Cardiac fibroblast (primary cell): ENCODE measurements around the gene TMEM178B.

Experiments used
- DNase-seq, 2 donors: peaks; one replicate each; pipeline versions ENCODE4 v3.0.0 to v3.0.0-alpha.2; 2010; ENCODE audit warnings: low read depth in 2 of 2
- H3K4me3 ChIP-seq, 2 donors: replicated peaks in 1 of 2; 1 replicate in 1 of 2; 2 replicates in 1 of 2; pipeline ENCODE4 v1.5.1; 2011; ENCODE audit warnings: low read depth in 2 of 2, low read length in 2 of 2, mild to moderate bottlenecking in 2 of 2, moderate library complexity in 1 of 2
- TF ChIP-seq, protein P1 (sequence below): IDR thresholded peaks from one replicate; pipeline ENCODE4 v1.5.1; 2011; ENCODE audit warnings: low read depth, mild to moderate bottlenecking, low read length, inconsistent platforms

The TMEM178B gene

DNA sequence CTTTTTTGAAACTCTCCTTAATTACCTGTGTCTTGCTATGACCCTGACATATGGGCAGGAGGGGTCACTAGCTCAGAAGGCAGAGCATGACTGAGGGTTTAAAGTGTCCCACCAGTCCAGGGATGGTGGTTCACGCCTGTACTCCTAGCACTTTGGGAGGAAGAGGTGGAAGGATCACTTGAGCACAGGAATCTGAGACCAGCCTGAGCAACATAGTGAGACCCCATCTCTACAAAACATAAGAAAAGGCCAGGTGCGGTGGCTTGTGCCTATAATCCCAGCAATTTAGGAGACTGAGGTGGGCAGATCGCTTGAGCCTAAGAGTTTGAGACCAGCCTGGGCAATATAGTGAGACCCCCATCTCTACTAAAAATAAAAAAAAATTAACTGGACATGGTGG, 133.8 kb downstream of the TMEM178B start:
- DNase-seq, result no peak
- TF ChIP-seq, protein P1, sequence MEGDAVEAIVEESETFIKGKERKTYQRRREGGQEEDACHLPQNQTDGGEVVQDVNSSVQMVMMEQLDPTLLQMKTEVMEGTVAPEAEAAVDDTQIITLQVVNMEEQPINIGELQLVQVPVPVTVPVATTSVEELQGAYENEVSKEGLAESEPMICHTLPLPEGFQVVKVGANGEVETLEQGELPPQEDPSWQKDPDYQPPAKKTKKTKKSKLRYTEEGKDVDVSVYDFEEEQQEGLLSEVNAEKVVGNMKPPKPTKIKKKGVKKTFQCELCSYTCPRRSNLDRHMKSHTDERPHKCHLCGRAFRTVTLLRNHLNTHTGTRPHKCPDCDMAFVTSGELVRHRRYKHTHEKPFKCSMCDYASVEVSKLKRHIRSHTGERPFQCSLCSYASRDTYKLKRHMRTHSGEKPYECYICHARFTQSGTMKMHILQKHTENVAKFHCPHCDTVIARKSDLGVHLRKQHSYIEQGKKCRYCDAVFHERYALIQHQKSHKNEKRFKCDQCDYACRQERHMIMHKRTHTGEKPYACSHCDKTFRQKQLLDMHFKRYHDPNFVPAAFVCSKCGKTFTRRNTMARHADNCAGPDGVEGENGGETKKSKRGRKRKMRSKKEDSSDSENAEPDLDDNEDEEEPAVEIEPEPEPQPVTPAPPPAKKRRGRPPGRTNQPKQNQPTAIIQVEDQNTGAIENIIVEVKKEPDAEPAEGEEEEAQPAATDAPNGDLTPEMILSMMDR, result no peak
- no peak overlapping the region for H3K4me3 ChIP-seq

DNA sequence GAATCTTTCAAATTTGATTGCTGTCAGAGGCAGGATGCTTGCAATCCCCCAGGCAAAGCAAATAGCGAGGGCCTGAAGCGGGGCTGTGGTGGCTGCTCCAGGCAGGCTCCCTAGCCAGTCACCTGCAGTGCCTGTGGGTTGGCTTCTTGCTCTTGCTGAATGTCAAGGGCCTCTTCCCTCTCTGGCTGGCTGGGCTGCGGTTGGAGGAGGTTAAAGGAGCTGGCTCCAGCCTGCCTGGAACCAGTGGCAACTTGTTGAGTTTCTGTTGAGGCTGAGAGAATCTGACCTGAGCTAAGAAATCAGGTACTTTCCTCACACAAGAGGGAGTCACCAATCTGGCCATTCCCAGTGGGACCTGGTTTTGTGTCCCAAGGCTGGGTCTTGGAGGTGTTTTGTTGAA, 134.7 kb downstream of the TMEM178B start:
- no peak overlapping the region for H3K4me3 ChIP-seq
- DNase-seq, result no peak
- TF ChIP-seq, protein P1, result no peak

DNA sequence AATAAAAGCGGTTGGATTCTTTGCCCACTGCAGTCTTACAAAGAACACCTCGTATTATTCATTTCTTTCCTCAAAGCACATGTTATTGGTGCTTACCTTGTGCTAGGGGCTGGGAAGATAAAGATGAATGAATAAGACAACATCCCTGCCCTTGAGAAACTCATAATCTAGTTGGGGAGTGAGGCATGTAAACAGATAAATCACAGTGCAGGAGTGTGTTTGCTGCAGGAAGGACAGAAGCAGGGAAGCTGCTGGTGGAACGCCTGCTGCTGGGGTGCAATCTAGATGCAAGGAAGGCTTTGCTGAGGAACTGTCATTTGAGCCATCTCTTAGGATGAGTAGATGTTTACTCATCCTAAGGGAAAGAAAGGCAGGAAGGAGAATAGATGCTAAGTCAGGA, 135.6 kb downstream of the TMEM178B start:
- TF ChIP-seq, protein P1, result no peak
- H3K4me3 ChIP-seq, result no peak overlapping the region
- DNase-seq, result no peak

DNA sequence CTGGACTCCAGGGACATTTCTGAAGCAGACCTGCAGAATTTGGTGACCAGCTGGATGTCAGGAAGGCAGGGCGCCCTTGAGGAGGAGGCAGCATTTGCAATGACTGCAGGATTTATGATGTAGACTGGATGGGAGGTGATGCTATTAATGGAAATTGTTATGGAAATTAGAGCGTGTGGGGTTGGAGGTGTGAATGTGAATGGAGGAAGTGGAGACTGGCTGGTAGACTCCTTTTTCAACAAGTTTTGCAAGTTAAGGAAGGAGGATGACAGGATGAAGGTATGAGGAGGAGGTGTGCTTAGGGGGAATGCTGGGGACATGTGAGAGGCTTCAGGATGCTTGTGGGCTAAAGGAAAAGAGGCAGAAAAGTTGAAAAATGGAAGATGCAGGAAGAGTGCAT, 137.0 kb downstream of the TMEM178B start:
- no peak for DNase-seq
- TF ChIP-seq, protein P1, result no peak
- H3K4me3 ChIP-seq, result no peak overlapping the region

DNA sequence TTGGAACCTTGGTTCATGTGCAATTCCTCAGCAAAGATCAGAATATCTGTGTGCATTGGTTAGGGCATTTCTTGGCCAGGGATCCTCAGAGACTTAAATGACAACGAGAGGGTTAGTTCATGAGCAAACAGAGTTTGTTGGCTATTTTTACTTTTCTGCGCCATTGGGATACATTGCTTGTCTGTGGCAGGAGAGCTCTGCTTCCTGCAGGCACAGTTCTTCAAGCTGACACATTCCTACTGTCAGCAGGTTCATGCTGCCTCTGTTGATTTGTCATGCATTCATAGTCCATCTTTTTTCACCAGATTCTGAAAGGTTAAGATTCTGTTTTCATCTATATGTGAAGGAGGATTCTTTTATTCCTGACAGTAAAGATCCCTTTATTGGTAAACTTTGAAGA, 139.4 kb downstream of the TMEM178B start:
- DNase-seq, result no peak
- TF ChIP-seq, protein P1, result no peak
- H3K4me3 ChIP-seq, result no peak overlapping the region

DNA sequence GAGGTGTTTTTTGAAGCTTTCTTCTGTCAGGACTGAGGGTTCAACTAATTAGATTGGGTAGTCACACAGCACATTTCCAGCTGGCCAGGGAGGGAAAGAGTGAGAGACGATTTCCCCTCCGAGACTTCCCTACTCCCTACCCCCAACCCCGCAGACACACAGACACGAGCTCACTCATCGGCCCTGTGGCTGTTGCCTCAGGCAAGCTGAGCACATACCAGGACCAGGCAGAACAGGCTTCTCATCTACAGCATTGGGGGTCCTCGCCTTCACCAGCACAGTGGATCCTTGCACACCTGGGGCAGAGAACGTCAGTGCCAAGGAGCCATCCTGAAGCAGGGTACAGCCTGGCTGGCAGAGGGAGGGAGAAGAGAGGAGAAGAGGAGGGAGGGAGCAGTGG, 144.1 kb downstream of the TMEM178B start:
- no peak for DNase-seq
- TF ChIP-seq, protein P1, result no peak
- no peak overlapping the region for H3K4me3 ChIP-seq

DNA sequence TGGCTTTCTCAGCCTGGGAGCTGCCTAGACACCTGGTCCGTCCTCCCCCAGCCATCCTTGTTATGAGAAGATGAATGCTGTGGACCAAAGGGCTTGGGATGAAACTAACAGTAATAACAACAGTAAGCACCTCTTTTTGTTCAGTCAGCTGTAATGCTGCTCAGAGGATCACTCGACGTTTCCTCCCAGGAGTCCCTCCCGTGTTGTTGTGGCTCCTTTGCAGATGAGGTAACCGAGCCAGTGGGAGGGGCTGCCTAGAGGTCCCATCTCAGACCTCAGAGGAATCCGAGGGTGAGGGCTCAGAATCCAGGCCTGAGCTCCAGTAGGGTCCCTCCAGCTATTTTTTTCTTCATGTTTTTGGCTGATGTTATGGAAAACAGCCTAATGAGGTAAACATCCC, 145.1 kb downstream of the TMEM178B start:
- no peak overlapping the region for H3K4me3 ChIP-seq
- TF ChIP-seq, protein P1, result no peak
- DNase-seq, result no peak
